ENCODE data around the gene SPATA33.
"Not testable (repeated sequence)": the region's sequence is repeated elsewhere in the genome, so short reads cannot be mapped to it uniquely, and the experiment has no call there.

The SPATA33 gene

DNA sequence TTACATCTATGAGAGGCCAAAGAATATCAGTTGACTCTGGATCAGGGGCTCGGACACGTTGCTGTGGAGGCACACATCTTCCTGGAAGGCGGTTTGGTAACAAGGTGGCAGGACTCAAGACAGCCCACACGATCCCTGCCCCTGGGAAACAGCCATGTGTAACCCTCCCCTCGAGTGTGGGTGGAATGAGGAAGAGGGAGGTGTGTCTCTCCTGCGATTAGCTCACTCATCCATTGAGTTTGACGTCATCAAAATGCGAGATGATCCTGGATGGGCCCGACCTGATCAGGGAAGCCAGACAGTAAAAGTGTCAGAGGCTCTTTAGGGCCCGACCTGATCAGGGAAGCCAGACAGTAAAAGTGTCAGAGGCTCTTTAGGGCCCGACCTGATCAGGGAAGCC, 6.6 kb downstream of the SPATA33 start:
- not testable (repeated sequence) for DNase-seq (ENCODE audit: low spot score)

DNA sequence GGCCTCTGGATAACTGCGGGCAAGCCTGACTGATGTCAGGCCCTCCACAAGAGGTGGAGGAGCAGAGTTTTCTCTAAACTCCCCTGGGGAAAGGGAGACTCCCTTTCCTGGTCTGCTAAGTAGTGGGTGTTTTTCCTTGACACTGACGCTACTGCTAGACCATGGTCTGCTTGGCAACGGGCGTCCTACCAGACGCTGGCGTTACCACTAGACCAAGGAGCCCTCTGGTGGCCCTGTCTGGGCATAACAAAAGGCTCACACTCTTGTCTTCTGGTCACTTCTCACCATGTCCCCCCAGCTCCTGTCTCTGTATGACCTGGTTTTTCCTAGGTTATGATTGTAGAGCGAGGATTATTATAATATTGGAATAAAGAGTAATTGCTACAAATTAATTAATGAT, 9.4 kb downstream of the SPATA33 start:
- DNase-seq (ENCODE audit: low spot score): not testable (repeated sequence)

DNA sequence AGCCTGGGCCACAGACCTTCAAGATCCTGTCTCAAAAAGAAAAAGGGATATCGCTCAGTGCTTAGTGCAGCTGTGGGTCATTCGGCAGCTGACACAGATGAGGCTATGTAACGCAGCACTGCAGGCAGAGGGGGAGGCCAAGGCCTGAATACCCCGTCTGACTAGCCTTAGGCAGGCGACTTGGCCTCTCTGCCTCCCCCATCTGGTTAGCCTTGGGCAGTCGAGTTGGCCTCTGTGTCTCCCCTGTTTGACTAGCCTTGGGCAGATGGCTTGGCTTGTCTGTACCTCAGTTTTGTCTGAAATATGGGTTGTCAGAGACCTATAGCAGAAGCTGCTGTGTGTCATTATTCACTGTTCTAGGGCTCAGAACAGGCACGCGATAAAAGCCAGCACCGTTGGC, 10.0 kb downstream of the SPATA33 start:
- no peak for DNase-seq (ENCODE audit: low spot score)

DNA sequence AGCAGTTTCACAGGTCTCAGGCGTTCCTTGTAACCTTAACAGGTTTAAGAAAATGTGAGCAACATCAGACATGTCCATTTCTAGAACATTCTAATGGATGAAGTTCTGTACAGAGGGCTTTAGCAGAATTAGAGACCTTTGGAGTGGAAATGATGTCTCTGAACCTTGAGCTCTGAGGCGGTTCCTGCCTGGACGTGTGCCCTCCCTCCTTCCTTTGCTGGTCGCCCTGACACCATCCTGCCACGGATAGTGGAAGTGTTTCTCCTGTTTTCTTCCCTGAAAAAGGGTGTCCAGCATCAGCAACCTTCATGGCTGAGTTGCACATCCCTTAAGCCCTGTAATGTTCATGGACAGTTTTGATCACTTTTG, 11.1 kb downstream of the SPATA33 start:
- no peak for DNase-seq (ENCODE audit: low spot score)

DNA sequence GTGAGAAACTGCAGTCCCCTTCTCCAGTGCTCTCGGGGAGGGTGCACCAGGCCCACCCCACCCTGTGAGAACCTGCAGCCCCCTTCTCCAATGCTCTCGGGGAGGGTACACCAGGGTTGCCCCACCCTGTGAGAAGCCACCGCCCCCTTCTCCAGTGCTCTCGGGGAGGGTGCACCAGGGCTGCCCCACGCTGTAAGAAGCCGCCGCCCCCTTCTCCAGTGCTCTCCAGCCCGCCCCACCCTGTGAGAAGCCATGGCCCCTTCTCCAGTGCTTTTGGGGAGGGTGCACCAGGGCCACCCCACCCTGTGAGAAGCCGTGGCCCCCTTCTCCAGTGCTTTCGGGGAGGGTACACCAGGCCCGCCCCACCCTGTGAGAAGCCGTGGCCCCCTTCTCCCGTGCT, 12.1 kb downstream of the SPATA33 start:
- no peak for DNase-seq (ENCODE audit: low spot score)

DNA sequence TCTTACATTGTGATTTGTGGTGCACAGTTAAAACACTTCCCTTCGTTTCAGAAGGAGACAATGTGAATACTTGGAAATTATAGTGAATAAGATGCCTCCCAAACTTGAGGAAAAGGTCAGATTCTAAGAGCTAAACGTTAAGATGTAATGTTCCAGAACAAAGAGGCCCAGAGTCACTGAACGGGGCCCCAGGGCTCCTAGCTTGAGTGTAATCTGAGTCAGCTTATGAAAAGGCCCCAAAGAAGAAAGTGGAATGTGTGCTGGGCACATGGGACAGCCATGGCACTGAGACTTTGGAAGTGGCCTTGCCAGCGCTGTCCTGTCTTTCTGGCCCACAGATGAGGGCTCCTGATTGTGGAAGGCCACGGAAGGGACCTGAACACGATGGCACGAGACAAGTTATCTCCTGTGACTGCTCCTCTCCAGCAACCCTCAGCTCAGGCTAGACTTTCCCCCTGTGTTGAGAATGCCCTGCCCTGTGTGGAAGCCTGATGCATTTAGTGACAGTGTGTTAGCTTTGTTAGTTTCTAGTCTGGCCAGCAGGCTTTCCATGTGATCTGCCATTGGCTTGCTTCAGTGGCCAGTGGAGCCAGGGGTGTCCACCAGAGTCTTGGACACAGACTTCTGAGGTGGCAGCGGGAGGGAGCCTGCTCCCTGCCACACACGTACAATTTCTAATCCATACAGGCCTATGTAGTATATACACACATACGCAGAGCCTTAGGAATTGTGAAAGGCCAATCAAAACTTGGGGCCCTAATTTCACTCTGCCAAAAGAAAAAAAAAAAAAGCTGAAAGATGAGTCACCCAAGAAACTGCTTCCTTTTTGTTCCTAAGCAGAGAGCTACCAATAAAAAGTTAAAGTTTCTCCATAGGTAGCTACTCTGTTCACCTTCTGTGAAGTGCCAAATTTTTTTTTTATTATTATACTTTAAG, 13.1 kb downstream of the SPATA33 start:
- peak; percentile 34 for DNase-seq (ENCODE audit: low spot score)

DNA sequence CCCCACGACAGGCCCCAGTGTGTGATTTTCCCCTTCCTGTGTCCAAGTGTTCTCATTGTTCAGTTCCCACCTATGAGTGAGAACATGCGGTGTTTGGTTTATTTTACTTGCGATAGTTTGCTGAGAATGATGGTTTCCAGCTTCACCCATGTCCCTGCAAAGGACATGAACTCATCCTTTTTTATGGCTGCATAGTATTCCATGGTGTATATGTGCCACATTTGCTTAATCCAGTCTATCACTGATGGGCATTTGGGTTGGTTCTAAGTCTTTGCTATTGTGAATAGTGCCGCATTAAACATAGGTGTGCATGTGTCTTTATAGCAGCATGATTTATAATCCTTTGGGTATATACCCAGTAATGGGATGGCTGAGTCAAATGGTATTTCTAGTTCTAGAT, 13.9 kb downstream of the SPATA33 start:
- not testable (repeated sequence) for DNase-seq (ENCODE audit: low spot score)

DNA sequence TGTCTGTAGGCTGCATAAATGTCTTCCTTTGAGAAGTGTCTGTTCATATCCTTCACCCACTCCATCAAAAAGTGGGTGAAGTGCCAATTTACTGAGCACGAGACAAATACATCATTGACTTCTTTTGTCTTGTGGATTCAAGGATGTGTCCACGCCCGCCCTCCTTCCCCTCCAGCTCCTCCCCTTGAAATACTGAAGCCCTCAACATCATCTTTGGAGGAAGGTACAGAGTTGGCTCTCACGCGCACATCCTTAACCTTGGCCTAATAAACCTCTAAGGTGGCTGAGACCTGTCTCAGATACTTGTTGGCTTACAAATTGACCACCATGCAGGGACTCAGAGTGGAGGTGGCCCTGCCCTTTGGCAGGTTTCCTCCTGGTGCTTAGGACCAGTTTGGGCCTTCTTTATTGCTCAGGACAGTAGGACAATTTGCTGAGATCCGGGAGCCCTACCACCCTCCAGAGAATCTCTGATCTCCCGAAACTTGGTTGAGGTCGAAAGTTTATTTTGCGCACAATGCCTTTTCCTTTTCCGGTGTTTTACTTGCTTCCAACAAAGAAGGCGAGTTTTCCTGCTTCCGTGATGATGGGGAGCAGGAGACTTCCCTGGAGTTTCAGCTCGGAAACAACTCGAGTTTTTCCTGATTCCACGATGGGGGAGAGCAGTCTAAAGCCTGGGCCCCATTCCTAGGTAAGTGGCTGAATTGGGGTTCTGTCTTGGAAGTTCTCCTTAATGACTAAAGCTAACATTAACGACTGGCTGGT, 14.7 kb downstream of the SPATA33 start:
- no peak for DNase-seq (ENCODE audit: low spot score)

DNA sequence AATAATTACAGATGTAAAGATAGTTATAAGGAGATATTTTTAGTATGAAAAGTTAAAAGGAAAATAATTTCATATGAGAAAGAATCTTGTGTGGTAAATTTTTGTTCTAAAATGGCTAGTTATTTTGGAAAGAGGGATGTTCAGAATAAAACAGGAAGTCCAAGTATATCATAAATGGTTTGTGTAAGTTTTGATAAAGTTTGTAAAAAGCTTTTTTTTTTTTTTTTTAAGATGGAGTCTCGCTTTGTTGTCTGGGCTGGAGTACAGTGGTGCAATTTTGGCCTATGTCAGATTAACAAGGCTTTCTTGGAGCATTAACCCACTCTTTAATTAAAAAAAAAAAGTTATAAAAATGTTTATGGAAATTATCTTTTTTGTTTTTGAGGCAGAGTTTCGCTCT, 20.6 kb downstream of the SPATA33 start:
- DNase-seq (ENCODE audit: low spot score): no peak

DNA sequence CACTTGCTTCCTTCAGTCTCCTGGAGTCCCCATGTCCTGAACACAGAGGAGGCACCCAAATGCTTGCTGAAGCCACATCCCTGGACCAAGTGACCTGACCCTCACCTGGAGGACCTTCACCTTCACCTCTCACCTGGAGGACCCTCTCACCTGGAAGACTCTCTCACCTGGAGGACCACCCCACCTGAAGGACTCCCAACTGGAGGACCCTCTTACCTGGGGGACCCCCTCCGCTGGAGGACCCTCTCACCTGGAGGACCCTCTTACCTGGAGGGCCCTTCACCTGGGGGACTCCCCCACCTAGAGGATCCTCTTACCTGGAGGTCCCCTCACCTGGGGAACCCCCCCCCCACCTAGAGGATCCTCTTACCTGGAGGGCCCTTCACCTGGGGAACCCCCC, 28.3 kb downstream of the SPATA33 start:
- no peak for DNase-seq (ENCODE audit: low spot score)

DNA sequence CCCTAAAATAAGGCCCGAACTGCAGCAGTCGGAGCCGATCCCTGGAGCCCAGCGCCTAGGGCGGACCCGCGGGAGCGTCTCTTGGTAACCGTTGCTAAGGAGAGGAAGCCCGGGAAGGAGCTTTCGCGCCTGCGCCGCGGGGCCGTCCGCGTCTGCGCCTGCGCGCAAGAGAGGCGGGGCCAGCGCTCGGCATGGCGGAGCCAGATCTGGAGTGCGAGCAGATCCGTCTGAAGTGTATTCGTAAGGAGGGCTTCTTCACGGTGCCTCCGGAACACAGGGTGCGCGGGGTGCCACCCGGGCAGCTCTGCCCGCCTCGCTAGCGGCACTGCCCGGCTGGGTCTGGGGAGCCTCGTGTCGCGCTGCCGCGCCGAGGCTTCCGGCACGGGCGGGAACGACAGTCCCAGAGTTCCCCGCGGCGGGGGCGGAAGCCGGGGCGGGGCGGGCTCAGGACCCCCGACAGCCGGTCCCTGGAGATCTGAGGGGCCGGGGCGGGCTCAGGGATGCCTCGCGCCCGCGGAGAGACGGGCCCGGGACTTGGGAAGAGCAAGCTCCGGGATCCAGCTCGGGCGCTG, 29.0 kb downstream of the SPATA33 start, which contains the start of gene CDK10:
TSS of gene CDK10 (plus strand) at position 170 of the 572 bp plus-strand sequence. CDS start at position 192, 22 bp downstream.
- peak; percentile 99 for DNase-seq (ENCODE audit: low spot score)

DNA sequence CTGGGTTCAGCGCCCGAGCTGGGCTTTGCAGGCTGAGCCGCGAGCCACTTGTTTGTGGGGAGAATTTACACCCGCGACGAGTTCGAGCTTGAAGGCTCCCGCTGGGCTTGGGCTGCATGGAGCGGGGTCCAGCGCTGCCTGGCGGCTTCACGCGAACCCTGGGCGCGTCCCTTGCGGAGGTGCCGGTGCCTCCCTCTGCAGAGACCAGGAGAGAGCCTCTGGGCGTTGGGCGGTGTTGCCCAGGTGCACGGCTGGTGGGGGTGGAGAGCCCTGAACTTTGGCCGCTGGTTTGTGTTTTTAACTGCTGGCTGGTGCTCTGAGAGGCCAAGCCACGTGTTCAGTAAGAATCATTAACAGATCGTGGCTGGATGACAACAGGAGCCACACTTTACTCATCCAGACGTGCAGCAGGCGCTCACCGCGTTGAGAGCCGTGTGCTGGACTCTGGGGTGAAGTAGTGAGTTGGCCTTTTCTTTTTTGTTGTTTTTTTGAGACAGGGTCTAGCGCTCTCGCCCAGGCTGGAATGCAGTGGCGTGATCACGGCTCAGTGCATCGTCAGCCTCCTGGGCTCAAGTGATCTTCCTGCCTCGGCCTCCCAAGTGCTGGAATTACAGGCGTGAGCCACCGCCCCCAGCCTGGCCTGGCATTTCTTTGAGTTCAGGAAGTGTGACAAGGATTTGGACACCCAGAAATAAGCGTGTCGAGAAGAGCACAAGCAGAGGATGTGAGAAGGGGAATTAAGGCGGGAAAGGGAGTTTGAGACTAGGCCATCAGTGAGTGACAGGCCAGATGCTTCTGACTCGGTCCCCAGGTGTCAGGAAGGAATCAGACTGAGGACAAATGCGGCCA, 29.7 kb downstream of the SPATA33 start:
- peak; percentile 47 for DNase-seq (ENCODE audit: low spot score)

DNA sequence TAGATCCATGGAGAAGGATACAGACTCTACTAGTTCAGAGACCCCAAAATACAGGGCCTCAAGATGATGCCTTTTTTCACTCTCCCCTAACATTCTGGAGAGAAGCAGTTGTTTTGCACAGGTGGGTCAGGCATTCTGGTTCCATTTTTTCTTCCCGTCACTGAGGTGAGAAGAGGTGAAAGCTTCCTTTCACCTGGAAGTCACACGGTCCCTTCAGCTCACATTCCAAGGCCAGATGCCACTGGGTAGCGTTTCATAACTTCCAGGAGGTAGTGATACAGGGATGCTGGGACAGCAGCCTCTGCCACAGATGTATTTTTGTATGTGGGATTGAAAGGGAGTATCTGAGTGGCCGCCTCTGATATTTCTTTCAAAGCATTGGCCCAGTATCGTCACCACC, 30.8 kb downstream of the SPATA33 start:
- DNase-seq (ENCODE audit: low spot score): no peak

DNA sequence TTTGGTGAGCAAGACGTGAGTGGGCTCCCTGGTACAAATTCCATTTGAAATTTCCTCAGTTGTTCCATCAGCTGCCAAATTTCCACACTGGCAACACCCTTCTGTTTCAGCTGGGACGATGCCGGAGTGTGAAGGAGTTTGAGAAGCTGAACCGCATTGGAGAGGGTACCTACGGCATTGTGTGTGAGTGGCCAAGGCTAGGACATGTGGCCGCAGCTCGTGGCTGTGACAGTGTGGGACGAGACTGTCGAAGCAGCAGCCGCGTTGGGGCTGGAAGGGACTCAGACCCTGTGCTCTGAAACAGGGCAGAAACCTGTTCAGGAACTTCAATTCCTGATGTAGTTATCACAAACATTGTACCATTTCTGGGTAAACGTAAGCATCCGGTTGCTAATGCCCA, 31.5 kb downstream of the SPATA33 start:
- DNase-seq (ENCODE audit: low spot score): no peak

DNA sequence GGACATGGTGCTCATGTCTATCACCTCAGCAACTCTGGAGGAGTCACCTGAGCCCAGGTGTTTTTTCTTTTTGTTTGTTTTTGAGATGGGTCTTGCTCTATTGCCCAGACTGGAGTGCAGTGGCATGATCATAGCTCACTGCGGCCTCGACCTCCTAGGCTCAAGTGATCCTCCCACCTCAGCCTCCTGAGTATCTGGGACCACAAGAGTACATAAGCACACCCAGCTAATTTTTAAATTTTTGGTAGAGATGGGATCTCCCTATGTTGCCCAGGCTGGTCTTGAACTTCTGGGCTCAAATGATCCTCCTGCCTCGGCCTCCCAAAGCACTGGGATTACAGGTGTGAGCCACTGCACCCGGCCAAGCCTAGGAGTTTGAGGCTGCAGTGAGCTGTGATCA, 32.0 kb downstream of the SPATA33 start:
- not testable (repeated sequence) for DNase-seq (ENCODE audit: low spot score)

DNA sequence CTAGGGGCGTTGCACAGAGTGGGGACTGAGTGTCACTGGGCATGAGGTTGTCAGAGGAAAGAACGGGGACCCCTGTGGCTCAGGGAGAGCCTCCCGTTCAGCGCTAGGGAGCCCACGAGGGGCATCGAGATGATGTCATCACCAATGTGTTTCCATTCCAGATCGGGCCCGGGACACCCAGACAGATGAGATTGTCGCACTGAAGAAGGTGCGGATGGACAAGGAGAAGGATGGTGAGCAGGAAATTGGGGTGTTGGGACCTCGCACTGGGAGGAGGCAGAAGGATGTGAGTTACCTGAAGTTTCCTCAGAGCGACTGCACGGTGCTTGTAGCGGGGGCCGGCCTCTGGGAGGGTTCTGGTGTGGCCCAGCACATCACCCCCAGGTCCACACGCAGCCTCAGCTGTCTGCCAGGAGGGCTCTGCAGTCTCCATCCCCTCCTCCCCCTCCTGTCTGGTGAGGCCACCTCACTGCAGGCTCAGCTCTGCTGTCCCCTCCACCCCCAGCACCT, 32.8 kb downstream of the SPATA33 start:
- no peak for DNase-seq (ENCODE audit: low spot score)

DNA sequence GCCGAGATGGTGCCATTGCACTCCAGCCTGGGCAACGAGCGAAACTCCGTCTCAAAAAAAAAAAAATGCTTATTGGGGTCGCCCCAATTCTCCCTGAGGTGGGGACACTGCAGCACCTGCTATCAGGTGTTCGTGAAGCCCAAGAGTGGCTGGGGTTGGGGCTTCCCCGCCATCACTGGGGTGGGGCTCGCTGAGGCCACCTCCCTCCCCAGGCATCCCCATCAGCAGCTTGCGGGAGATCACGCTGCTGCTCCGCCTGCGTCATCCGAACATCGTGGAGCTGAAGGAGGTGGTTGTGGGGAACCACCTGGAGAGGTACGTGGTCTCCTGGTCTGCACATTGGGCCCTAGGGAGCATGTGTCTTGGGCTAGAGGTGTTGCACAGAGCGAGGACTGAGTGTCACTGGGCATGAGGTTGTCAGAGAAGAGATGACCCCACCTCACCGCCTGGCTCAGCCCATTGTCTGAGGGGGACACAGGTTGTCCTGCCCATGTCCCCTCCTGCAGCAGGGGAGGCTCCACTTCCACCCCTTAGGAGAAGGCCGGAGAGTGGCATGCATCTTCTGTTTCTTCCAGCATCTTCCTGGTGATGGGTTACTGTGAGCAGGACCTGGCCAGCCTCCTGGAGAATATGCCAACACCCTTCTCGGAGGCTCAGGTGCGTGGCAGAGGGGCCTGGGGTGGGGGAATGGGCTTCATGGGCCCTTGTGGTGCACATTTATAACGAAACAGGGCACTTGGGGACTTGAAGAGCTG, 33.8 kb downstream of the SPATA33 start:
- no peak for DNase-seq (ENCODE audit: low spot score)

DNA sequence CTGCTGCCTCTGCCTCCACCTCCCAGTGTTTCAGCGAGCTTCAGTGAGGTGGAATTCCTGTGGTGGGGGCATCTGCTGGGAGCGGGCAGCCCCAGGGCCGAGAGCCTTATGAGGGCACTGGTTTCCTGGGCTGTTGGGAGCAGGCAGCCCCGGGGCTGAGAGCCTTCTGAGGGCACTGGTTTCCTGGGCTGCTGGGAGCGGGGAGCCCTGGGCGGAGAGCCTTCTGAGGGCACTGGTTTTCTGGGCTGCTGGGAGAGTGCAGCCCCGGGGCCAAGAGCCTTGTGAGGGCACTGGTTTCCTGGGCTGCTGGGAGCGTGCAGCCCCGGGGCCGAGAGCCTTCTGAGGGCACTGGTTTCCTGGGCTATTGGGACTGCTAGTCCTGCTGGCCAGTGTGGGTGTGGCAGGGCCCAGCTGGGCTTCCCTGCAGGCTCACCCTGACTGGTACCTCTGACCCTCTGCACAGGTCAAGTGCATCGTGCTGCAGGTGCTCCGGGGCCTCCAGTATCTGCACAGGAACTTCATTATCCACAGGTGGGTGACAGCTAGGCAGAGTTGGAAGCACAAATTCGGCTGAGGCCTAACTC, 34.4 kb downstream of the SPATA33 start:
- DNase-seq (ENCODE audit: low spot score): no peak

DNA sequence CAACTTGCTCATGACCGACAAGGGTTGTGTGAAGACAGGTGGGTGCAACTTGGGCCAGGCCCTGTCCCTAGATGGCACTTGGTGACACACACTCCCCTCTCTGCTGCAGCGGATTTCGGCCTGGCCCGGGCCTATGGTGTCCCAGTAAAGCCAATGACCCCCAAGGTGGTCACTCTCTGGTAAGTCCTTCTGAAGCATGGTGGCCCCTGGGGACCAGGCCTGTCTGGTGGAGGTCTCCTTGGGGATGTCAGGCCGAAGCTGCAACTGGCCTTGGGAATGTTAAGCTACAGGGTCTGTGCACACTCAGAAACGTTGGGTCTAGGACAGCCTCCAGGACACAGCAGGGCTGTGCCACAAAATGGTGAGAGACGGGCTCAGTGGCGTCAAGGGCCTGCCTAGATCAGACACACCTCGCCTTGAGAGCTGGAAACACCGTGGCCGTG, 35.7 kb downstream of the SPATA33 start:
- no peak for DNase-seq (ENCODE audit: low spot score)

Data from AG08395 (cell line).